ENCODE measurements around the gene CRY2. TPM values are rescaled to one million over a fixed set of nuclear protein-coding genes. Genes with fewer than 3 reads are reported as not detected.

The CRY2 gene
- total RNA-seq, 5 donors from 2014 or later (not counting 1 experiment from before 2014, with no cell fraction given), result 54.0 to 198 (median 63.5) TPM

- H3K4me3 Mint-ChIP-seq, result peak overlapping the region in 2 of 3 donors; percentile 10 to 37
- ChIA-PET POLR2A (no interaction called here), CTCF (no interaction called here)
- Histone ChIP-seq H3K9me3 (no peaks in the 10 kb centered on the region), H3K4me1 (ENCODE audit: control insufficient read depth in 1 of 2, extremely low read depth in 1 of 2, insufficient read depth in 2 of 2, low read length in 2 of 2) (peaks cover 0 to 15% of the 10 kb centered on the region in 2 experiments), H3K36me3 (ENCODE audit: control insufficient read depth in 2 of 2, extremely low read depth in 1 of 2, insufficient read depth in 1 of 2, low read length in 1 of 2) (peaks cover 0 to 6% of the 10 kb centered on the region in 2 donors), H3K27me3 (replicated peaks in 1 of 2; ENCODE audit: control insufficient read depth in 2 of 2, extremely low read depth in 1 of 2, insufficient read depth in 2 of 2, low read length in 1 of 2) (peaks cover 0 to 26% of the 10 kb centered on the region in 2 experiments), H3K4me3 (ENCODE audit: control insufficient read depth in 1 of 2, extremely low read depth in 1 of 2, low read length in 1 of 2) (no peak overlapping the region), H3K27ac (ENCODE audit: low read length) (no peak overlapping the region)
- H3K36me3 Mint-ChIP-seq, result peaks cover 5% of the 10 kb centered on the region
- peaks cover 10 to 16% (median 10%) of the 10 kb centered on the region in 3 donors for H3K4me1 Mint-ChIP-seq
- H3K9me3 Mint-ChIP-seq, result peaks cover 0 to 3% (median 0%) of the 10 kb centered on the region in 3 donors
- H3K27ac Mint-ChIP-seq, result no peak overlapping the region
- 88% methylated on average over 2 of the region's 4 CpGs for WGBS (ENCODE audit: insufficient coverage)
- ATAC-seq (replicated peaks in 1 of 4), result no peak
- no peak for DNase-seq
- H3K27me3 Mint-ChIP-seq, result peaks cover 2 to 3% of the 10 kb centered on the region in 2 donors
These were observed 39.7 kb downstream of the CRY2 start for GRCh38 chr11:45886816-45887520.

- DNase-seq (no peak), ATAC-seq (replicated peaks in 1 of 4) (no peak)
- H3K27me3 Mint-ChIP-seq, result peaks cover 6 to 8% of the 10 kb centered on the region in 2 donors
- peaks cover 0 to 6% of the 10 kb centered on the region in 2 donors for H3K36me3 ChIP-seq (ENCODE audit: control insufficient read depth in 2 of 2, extremely low read depth in 1 of 2, insufficient read depth in 1 of 2, low read length in 1 of 2)
- H3K9me3 ChIP-seq, result no peaks in the 10 kb centered on the region
- H3K4me3 Mint-ChIP-seq, result no peak overlapping the region
- 92% methylated on average over 10 of the region's 10 CpGs for WGBS (ENCODE audit: insufficient coverage)
- peaks cover 0 to 3% (median 0%) of the 10 kb centered on the region in 3 donors for H3K9me3 Mint-ChIP-seq
- no peak overlapping the region for H3K27ac Mint-ChIP-seq
- no peaks in the 10 kb centered on the region for H3K36me3 Mint-ChIP-seq
- ChIA-PET POLR2A (no interaction called here), CTCF (interaction anchor here in 1 of 2 donors (0.7 kb wide), 1 partner anchor 16 kb away, joined by 4 read pairs; no protein-coding TSS in a partner anchor)
- no peak overlapping the region for H3K27ac ChIP-seq (ENCODE audit: low read length)
- H3K4me1 ChIP-seq (ENCODE audit: control insufficient read depth in 1 of 2, extremely low read depth in 1 of 2, insufficient read depth in 2 of 2, low read length in 2 of 2), result peaks cover 0 to 15% of the 10 kb centered on the region in 2 experiments
- peaks cover 10 to 16% (median 10%) of the 10 kb centered on the region in 3 donors for H3K4me1 Mint-ChIP-seq
- H3K4me3 ChIP-seq (ENCODE audit: control insufficient read depth in 1 of 2, extremely low read depth in 1 of 2, low read length in 1 of 2), result no peak overlapping the region
- peaks cover 0 to 29% of the 10 kb centered on the region in 2 experiments for H3K27me3 ChIP-seq (replicated peaks in 1 of 2; ENCODE audit: control insufficient read depth in 2 of 2, extremely low read depth in 1 of 2, insufficient read depth in 2 of 2, low read length in 1 of 2)
These were observed 40.3 kb downstream of the CRY2 start for GRCh38 chr11:45887587-45887986.

GRCh38 chr11:45889555-45889954 is 42.3 kb downstream of the CRY2 start:
- H3K27me3 Mint-ChIP-seq, result peaks cover 17 to 20% of the 10 kb centered on the region in 2 donors
- H3K4me1 ChIP-seq (ENCODE audit: control insufficient read depth in 1 of 2, extremely low read depth in 1 of 2, insufficient read depth in 2 of 2, low read length in 2 of 2), result peaks cover 0 to 15% of the 10 kb centered on the region in 2 experiments
- H3K4me3 ChIP-seq (ENCODE audit: control insufficient read depth in 1 of 2, extremely low read depth in 1 of 2, low read length in 1 of 2), result no peak overlapping the region
- H3K4me1 Mint-ChIP-seq, result peaks cover 8% of the 10 kb centered on the region in 3 donors
- ATAC-seq (replicated peaks in 1 of 4), result no peak
- H3K27ac ChIP-seq (ENCODE audit: low read length), result no peak overlapping the region
- no peak overlapping the region for H3K27ac Mint-ChIP-seq
- no peaks in the 10 kb centered on the region for H3K9me3 ChIP-seq
- ChIA-PET POLR2A (no interaction called here), CTCF (no interaction called here)
- peaks cover 0 to 39% of the 10 kb centered on the region in 2 experiments for H3K27me3 ChIP-seq (replicated peaks in 1 of 2; ENCODE audit: control insufficient read depth in 2 of 2, extremely low read depth in 1 of 2, insufficient read depth in 2 of 2, low read length in 1 of 2)
- H3K4me3 Mint-ChIP-seq, result no peak overlapping the region
- H3K36me3 Mint-ChIP-seq, result no peaks in the 10 kb centered on the region
- DNase-seq, result no peak
- no peaks in the 10 kb centered on the region for H3K36me3 ChIP-seq (ENCODE audit: control insufficient read depth in 2 of 2, extremely low read depth in 1 of 2, insufficient read depth in 1 of 2, low read length in 1 of 2)
- 94% methylated on average over 3 of the region's 8 CpGs for WGBS (ENCODE audit: insufficient coverage)
- H3K9me3 Mint-ChIP-seq, result peaks cover 0 to under 1% (median 0%) of the 10 kb centered on the region in 3 donors

GRCh38 chr11:45889966-45890365 is 42.7 kb downstream of the CRY2 start:
- no peak overlapping the region for H3K27ac ChIP-seq (ENCODE audit: low read length)
- H3K4me1 Mint-ChIP-seq, result peaks cover 4% of the 10 kb centered on the region in 3 donors
- no peaks in the 10 kb centered on the region for H3K36me3 Mint-ChIP-seq
- ATAC-seq (replicated peaks in 1 of 4), result no peak
- POLR2A ChIA-PET, result interaction anchor here in 1 of 2 donors (0.6 kb wide), 1 partner anchor 15 kb away, joined by 3 read pairs; no protein-coding TSS in a partner anchor
- H3K4me3 Mint-ChIP-seq, result no peak overlapping the region
- CTCF ChIA-PET, result interaction anchor here in 1 of 2 donors (0.6 kb wide), 1 partner anchor 27 kb away, joined by 3 read pairs; no protein-coding TSS in a partner anchor
- peaks cover 0 to 39% of the 10 kb centered on the region in 2 experiments for H3K27me3 ChIP-seq (replicated peaks in 1 of 2; ENCODE audit: control insufficient read depth in 2 of 2, extremely low read depth in 1 of 2, insufficient read depth in 2 of 2, low read length in 1 of 2)
- DNase-seq, result no peak
- no peak overlapping the region for H3K27ac Mint-ChIP-seq
- no peaks in the 10 kb centered on the region for H3K36me3 ChIP-seq (ENCODE audit: control insufficient read depth in 2 of 2, extremely low read depth in 1 of 2, insufficient read depth in 1 of 2, low read length in 1 of 2)
- H3K27me3 Mint-ChIP-seq, result peaks cover 21 to 24% of the 10 kb centered on the region in 2 donors
- H3K4me1 ChIP-seq (ENCODE audit: control insufficient read depth in 1 of 2, extremely low read depth in 1 of 2, insufficient read depth in 2 of 2, low read length in 2 of 2), result peaks cover 0 to 11% of the 10 kb centered on the region in 2 experiments
- no peak overlapping the region for H3K4me3 ChIP-seq (ENCODE audit: control insufficient read depth in 1 of 2, extremely low read depth in 1 of 2, low read length in 1 of 2)
- no peaks in the 10 kb centered on the region for H3K9me3 Mint-ChIP-seq
- no peaks in the 10 kb centered on the region for H3K9me3 ChIP-seq
- 91% methylated on average over 7 of the region's 9 CpGs for WGBS (ENCODE audit: insufficient coverage)

GRCh38 chr11:45890886-45891550 is 43.7 kb downstream of the CRY2 start:
- no peaks in the 10 kb centered on the region for H3K36me3 Mint-ChIP-seq
- ChIA-PET POLR2A (no interaction called here), CTCF (no interaction called here)
- H3K36me3 ChIP-seq (ENCODE audit: control insufficient read depth in 2 of 2, extremely low read depth in 1 of 2, insufficient read depth in 1 of 2, low read length in 1 of 2), result no peaks in the 10 kb centered on the region
- no peak overlapping the region for H3K27ac ChIP-seq (ENCODE audit: low read length)
- no peak overlapping the region for H3K4me3 ChIP-seq (ENCODE audit: control insufficient read depth in 1 of 2, extremely low read depth in 1 of 2, low read length in 1 of 2)
- H3K9me3 Mint-ChIP-seq, result no peaks in the 10 kb centered on the region
- H3K27ac Mint-ChIP-seq, result no peak overlapping the region
- no peak for ATAC-seq (replicated peaks in 1 of 4)
- no peaks in the 10 kb centered on the region for H3K9me3 ChIP-seq
- H3K4me1 ChIP-seq (ENCODE audit: control insufficient read depth in 1 of 2, extremely low read depth in 1 of 2, insufficient read depth in 2 of 2, low read length in 2 of 2), result peaks cover 0 to 3% of the 10 kb centered on the region in 2 experiments
- no peak overlapping the region for H3K4me3 Mint-ChIP-seq
- no peaks in the 10 kb centered on the region for H3K4me1 Mint-ChIP-seq
- WGBS (ENCODE audit: insufficient coverage), result 88% methylated on average over 6 of the region's 9 CpGs
- no peak for DNase-seq
- peaks cover 27% of the 10 kb centered on the region in 2 donors for H3K27me3 Mint-ChIP-seq
- H3K27me3 ChIP-seq (replicated peaks in 1 of 2; ENCODE audit: control insufficient read depth in 2 of 2, extremely low read depth in 1 of 2, insufficient read depth in 2 of 2, low read length in 1 of 2), result peaks cover 0 to 42% of the 10 kb centered on the region in 2 experiments

- Histone ChIP-seq H3K4me1 (ENCODE audit: control insufficient read depth in 1 of 2, extremely low read depth in 1 of 2, insufficient read depth in 2 of 2, low read length in 2 of 2) (no peaks in the 10 kb centered on the region), H3K4me3 (ENCODE audit: control insufficient read depth in 1 of 2, extremely low read depth in 1 of 2, low read length in 1 of 2) (no peak overlapping the region), H3K27me3 (replicated peaks in 1 of 2; ENCODE audit: control insufficient read depth in 2 of 2, extremely low read depth in 1 of 2, insufficient read depth in 2 of 2, low read length in 1 of 2) (peaks cover 1 to 55% of the 10 kb centered on the region in 2 experiments), H3K27ac (ENCODE audit: low read length) (no peak overlapping the region), H3K36me3 (ENCODE audit: control insufficient read depth in 2 of 2, extremely low read depth in 1 of 2, insufficient read depth in 1 of 2, low read length in 1 of 2) (no peaks in the 10 kb centered on the region), H3K9me3 (no peaks in the 10 kb centered on the region)
- H3K4me3 Mint-ChIP-seq, result no peak overlapping the region
- no peak overlapping the region for H3K27ac Mint-ChIP-seq
- no peaks in the 10 kb centered on the region for H3K4me1 Mint-ChIP-seq
- DNase-seq (no peak), ATAC-seq (replicated peaks in 1 of 4) (no peak)
- no peaks in the 10 kb centered on the region for H3K36me3 Mint-ChIP-seq
- 90% methylated on average over 2 of the region's 5 CpGs for WGBS (ENCODE audit: insufficient coverage)
- H3K9me3 Mint-ChIP-seq, result no peaks in the 10 kb centered on the region
- ChIA-PET CTCF (no interaction called here), POLR2A (no interaction called here)
- H3K27me3 Mint-ChIP-seq, result peaks cover 31 to 35% of the 10 kb centered on the region in 2 donors
These were observed 45.6 kb downstream of the CRY2 start for GRCh38 chr11:45892856-45893255.

Measured in T-cell (primary cell).